ENCODE measurements around the gene UBL4B. TPM values are rescaled to one million over a fixed set of nuclear protein-coding genes. Genes with fewer than 3 reads are reported as not detected.

The UBL4B gene
- total RNA-seq, 1 experiment from 2014 or later, result not detected

DNA sequence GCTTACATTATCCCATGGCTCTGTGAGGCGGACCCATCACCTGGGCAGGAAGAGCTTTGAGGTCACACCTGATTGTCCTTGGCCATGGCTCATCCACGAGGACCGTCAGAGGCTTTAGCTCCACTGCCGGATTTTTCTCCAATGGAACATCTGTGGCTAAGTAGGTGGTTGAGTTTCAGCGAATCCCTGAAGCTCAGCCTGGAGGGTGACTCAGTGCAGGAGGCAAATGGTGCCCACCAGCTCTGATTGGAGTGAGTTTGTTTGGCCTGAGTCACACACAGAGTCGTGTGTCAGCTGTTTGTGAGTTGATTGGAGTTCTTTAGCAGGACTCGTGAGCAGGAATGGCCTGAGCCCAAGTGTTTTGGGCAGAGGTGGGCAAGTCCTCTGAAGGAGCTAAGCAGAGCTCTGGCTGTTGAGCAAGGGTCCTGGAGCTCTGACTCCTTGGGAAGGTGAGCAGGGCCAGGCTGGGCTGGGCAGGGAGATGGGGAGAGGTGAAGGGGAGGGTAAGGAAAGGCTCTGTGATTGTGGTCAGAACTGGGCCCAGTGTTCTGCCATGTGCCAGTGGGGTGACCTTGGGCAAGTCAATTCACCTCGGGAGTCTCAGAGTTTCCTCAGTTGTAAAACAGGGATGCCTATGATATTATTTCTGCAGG, 40.0 kb downstream of the UBL4B start:
- DNase-seq (ENCODE audit: low read depth), result peak; percentile 75

GRCh38 chr1:110153407-110153950, 41.2 kb downstream of the UBL4B start:
- no peak for DNase-seq (ENCODE audit: low read depth)

DNA sequence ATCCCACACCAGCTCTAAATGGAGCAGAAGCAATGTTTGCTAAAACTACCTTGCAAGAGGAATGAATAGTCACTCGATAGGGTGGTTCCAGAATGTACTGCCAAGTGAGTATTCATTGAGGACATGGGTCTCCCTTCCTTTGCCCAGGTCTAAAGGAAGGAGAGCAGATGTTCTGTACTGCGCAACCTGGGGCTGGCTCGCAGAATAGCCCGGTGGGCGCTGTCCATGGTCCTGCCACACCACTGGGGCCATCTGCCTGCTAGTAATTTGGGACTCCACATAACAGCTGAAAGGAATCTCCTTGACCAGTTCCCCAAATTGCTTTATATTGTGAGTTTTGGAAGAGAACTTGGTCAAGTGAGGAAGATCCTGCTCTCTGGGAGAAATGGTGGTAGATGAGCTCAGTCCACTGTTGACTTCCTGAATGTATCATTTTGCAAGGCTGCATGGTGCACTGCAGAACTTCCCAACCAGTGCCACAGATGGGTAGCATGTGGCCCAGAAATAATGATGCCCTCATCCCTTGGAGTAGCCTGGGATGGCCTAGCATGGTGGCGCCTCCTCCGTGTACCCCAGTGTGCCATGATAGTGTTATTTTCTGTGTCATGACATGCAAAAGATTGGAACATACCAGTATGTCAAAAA, 43.8 kb downstream of the UBL4B start:
- DNase-seq (ENCODE audit: low read depth), result peak; percentile 44

GRCh38 chr1:110158261-110158660, 46.0 kb downstream of the UBL4B start:
- DNase-seq (ENCODE audit: low read depth), result no peak

GRCh38 chr1:110159168-110159567, 46.9 kb downstream of the UBL4B start:
- no peak for DNase-seq (ENCODE audit: low read depth)

- DNase-seq (ENCODE audit: low read depth), result no peak
Observed at GRCh38 chr1:110160538-110161100, 48.4 kb downstream of the UBL4B start.

DNA sequence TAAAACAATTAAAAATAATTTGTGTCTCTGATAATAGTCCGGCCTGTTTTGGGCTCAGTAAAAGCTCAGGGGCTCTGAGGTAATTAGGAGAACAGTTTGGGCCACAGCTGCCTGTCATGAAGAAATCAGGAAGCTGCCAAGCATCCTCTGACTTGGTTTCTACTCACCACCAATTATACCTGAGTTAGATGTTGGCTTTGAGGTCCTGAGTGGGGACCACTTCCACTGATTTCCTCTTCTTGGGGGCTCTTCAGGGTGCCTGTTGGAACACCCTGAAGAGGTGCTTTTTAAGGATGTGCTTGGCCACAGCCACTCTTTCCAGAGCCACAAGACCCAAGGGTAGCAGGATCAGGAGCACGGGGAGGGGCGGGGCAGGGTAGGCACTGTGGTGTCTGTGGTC, 48.9 kb downstream of the UBL4B start:
- no peak for DNase-seq (ENCODE audit: low read depth)

- DNase-seq (ENCODE audit: low read depth), result no peak
Observed at GRCh38 chr1:110161849-110162248, 49.6 kb downstream of the UBL4B start.

Other genes with a start within 250 kb of the UBL4B start
- gene CSF1, start 201.6 kb upstream of the UBL4B start, total RNA-seq (2014; rRNA removed; shearing (Covaris generic)), result 92.8 and 118 TPM in 2 replicates
- 40.6 and 64.3 TPM in 2 replicates for gene AHCYL1, start 127.7 kb upstream of the UBL4B start, total RNA-seq (2014; rRNA removed; shearing (Covaris generic))
- 28.6 and 30.3 TPM in 2 replicates for gene STRIP1, start 77.8 kb upstream of the UBL4B start, total RNA-seq (2014; rRNA removed; shearing (Covaris generic))
- gene ALX3, start 41.8 kb upstream of the UBL4B start, total RNA-seq (2014; rRNA removed; shearing (Covaris generic)), result not detected in 2 replicates
- gene SLC6A17, start 38.1 kb downstream of the UBL4B start, total RNA-seq (2014; rRNA removed; shearing (Covaris generic)), result 0.12 and 0.59 TPM in 2 replicates
- 0.07 and 0.91 TPM in 2 replicates for gene KCNC4, start 97.9 kb downstream of the UBL4B start, total RNA-seq (2014; rRNA removed; shearing (Covaris generic))
- 20.9 and 35.8 TPM in 2 replicates for gene RBM15, start 226.9 kb downstream of the UBL4B start, total RNA-seq (2014; rRNA removed; shearing (Covaris generic))

Measured in M059J (cell line).